HCT116 (cell line): ENCODE results near the gene BRSK1. TPM values are rescaled to one million over a fixed set of nuclear protein-coding genes. Genes with fewer than 3 reads are reported as not detected.

Experiments used
- ATAC-seq: fragments of 200-7000 bp; cut with Tn5 transposase; 2 replicates; pipeline ENCODE4 v1.9.1; 2020; ENCODE audit warnings: mild to moderate bottlenecking, moderate library complexity
- BruUV-seq: library from RNA; stranded (reverse); fragments of 400-500 nt; replicated peaks from 2 replicates; lab custom pipeline; 2021; lab: Mats Ljungman, UMichigan
- CTCF ChIA-PET: fragments of 300-600 bp; sonication (Branson Sonifier 250); formaldehyde crosslinking; loops from one replicate; lab custom pipeline; 2021; ENCODE audit warnings: antibody characterized with exemption; lab: Charles Lee
- POLR2A ChIA-PET: fragments of 300-600, 350-600 bp; sonication (Branson Sonifier 250); formaldehyde crosslinking; loops from one replicate; lab custom pipeline; 2021; ENCODE audit warnings: antibody characterized with exemption; lab: Charles Lee
- RAD21 ChIA-PET, 2 experiments: fragments of 300-600 bp; sonication (Branson Sonifier 250); formaldehyde crosslinking; loops; one replicate each; lab custom pipeline; 2023; ENCODE audit warnings: low total read pairs in 2 of 2; ENCODE audit not compliant: uncharacterized antibody in 2 of 2, unreplicated experiment in 2 of 2, low non-redundant PET in 1 of 2; lab: Charles Lee
- DNase-seq: peaks from one replicate; pipeline ENCODE4 v3.0.0-alpha.2; 2010; ENCODE audit warnings: low read depth, low spot score
- H2AFZ ChIP-seq: fragments of 200-600 bp; shearing (Covaris generic), sonication (generic); 2 replicates; pipeline ENCODE4 v1.6.1; 2017; ENCODE audit warnings: low read depth, mixed run types, mixed read lengths, antibody characterized with exemption, low read length; ENCODE audit not compliant: poor library complexity, severe bottlenecking
- H3K27ac ChIP-seq: 2 replicates; pipeline ENCODE4 v1.5.1; 2012; ENCODE audit warnings: low read depth, low read length
- H3K27me3 ChIP-seq: fragments of 200-600 bp; sonication (generic); 2 replicates; pipeline ENCODE4 v1.6.1; 2016; ENCODE audit warnings: mixed run types, low read length, mixed read lengths; ENCODE audit not compliant: insufficient read depth
- H3K36me3 ChIP-seq, 2 experiments: fragments of 200-500 bp in 1 of 2; fragments of 200-600 bp in 1 of 2; sonication (Bioruptor generic) in 1 of 2; sonication (generic) in 1 of 2; 2 replicates each; pipeline versions ENCODE4 v1.5.1 to v1.6.1; 2014 to 2016; ENCODE audit warnings: low read length in 2 of 2, inconsistent platforms in 1 of 2, mixed read lengths in 1 of 2, mixed run types in 1 of 2; ENCODE audit not compliant: insufficient read depth in 2 of 2, control insufficient read depth in 1 of 2
- H3K4me1 ChIP-seq, 2 experiments: fragments of 200-600 bp in 1 of 2; sonication (generic) in 1 of 2; 2 replicates each; pipeline versions ENCODE4 v1.5.1 to v1.6.1; 2012 to 2017; ENCODE audit warnings: low read length in 2 of 2, inconsistent platforms in 1 of 2, mild to moderate bottlenecking in 1 of 2, mixed read lengths in 1 of 2, mixed run types in 1 of 2, moderate library complexity in 1 of 2; ENCODE audit not compliant: insufficient read depth in 2 of 2, control insufficient read depth in 1 of 2
- H3K4me2 ChIP-seq: fragments of 200-600 bp; sonication (generic); 2 replicates; pipeline ENCODE4 v1.6.1; 2017; ENCODE audit warnings: mixed run types, low read length, mixed read lengths
- H3K4me3 ChIP-seq, 2 experiments: fragments of 200-600 bp in 1 of 2; sonication (generic) in 1 of 2; replicated peaks in 1 of 2; 2 replicates each; pipeline ENCODE4 v1.5.1; 2011 to 2016; ENCODE audit warnings: low read length in 2 of 2, control low read depth in 1 of 2, low read depth in 1 of 2, mild to moderate bottlenecking in 1 of 2, mixed read lengths in 1 of 2, mixed run types in 1 of 2
- H3K79me2 ChIP-seq: fragments of 200-600 bp; sonication (generic); 2 replicates; pipeline ENCODE4 v1.6.1; 2017; ENCODE audit warnings: mild to moderate bottlenecking, mixed run types, low read length, moderate library complexity, mixed read lengths; ENCODE audit not compliant: insufficient read depth
- H3K9ac ChIP-seq: fragments of 200-600 bp; sonication (generic); 2 replicates; pipeline ENCODE4 v1.6.1; 2016; ENCODE audit warnings: low read length, mixed read lengths
- H3K9me2 ChIP-seq: fragments of 200-600 bp; sonication (generic), shearing (Covaris generic); 2 replicates; pipeline ENCODE4 v1.6.1; 2017; ENCODE audit warnings: mixed run types, mild to moderate bottlenecking, moderate library complexity; ENCODE audit not compliant: insufficient read depth
- H3K9me3 ChIP-seq, 2 experiments: fragments of 200-500 bp in 1 of 2; fragments of 200-600 bp in 1 of 2; sonication (Bioruptor generic) in 1 of 2; sonication (generic) in 1 of 2; 2 replicates each; pipeline ENCODE4 v1.6.1; 2014 to 2017; ENCODE audit warnings: low read length in 2 of 2, mixed read lengths in 2 of 2, inconsistent platforms in 1 of 2, low read depth in 1 of 2, mild to moderate bottlenecking in 1 of 2, mixed run types in 1 of 2, moderate library complexity in 1 of 2; ENCODE audit not compliant: control insufficient read depth in 1 of 2, insufficient read depth in 1 of 2
- H4K20me1 ChIP-seq: fragments of 200-600 bp; sonication (generic), shearing (Covaris generic); 2 replicates; pipeline ENCODE4 v1.6.1; 2017; ENCODE audit warnings: mixed run types, mild to moderate bottlenecking, moderate library complexity; ENCODE audit not compliant: insufficient read depth
- CBX3 ChIP-seq: IDR thresholded peaks from 2 replicates; pipeline ENCODE4 v1.6.1; 2012; ENCODE audit warnings: low read depth
- CEBPB ChIP-seq: IDR thresholded peaks from 2 replicates; pipeline ENCODE4 v1.6.1; 2012; ENCODE audit warnings: low read depth
- EGR1 ChIP-seq: IDR thresholded peaks from 2 replicates; pipeline ENCODE4 v1.6.1; 2012; ENCODE audit warnings: low read depth
- EZH2phosphoT487 ChIP-seq: fragments of 200-600 bp; IDR thresholded peaks from 2 replicates; pipeline ENCODE4 v1.6.1; 2018; ENCODE audit warnings: antibody characterized with exemption, borderline replicate concordance
- JUND ChIP-seq: IDR thresholded peaks from 2 replicates; pipeline ENCODE4 v1.6.1; 2012
- POLR2A ChIP-seq: IDR thresholded peaks from 2 replicates; pipeline ENCODE4 v1.7.0; 2011; ENCODE audit warnings: borderline replicate concordance; ENCODE audit not compliant: insufficient read depth, insufficient read length; ENCODE audit errors: extremely low read depth
- RAD21 ChIP-seq: IDR thresholded peaks from 2 replicates; pipeline ENCODE4 v1.6.1; 2012; ENCODE audit warnings: low read depth, mild to moderate bottlenecking
- YY1 ChIP-seq: IDR thresholded peaks from 2 replicates; pipeline ENCODE4 v1.6.1; 2011; ENCODE audit warnings: low read length, low read depth, moderate library complexity, mild to moderate bottlenecking; ENCODE audit not compliant: insufficient replicate concordance; ENCODE audit errors: extremely low read depth
- ZFX ChIP-seq: fragments of 450-650 bp; IDR thresholded peaks from 2 replicates; pipeline ENCODE4 v1.6.1; 2017
- intact Hi-C: fragments of 100-400 bp; cut with micrococcal nuclease; formaldehyde crosslinking; loops from 2 replicates; pipeline ENCODE4 v1.10.0; 2022
- total RNA-seq: library from RNA; stranded (reverse); gene quantifications from one replicate; pipeline ENCODE4 v1.2.1, GENCODE V29; 2021; ENCODE audit not compliant: unreplicated experiment
- TF ChIP-seq, protein P1 (sequence below): IDR thresholded peaks from 2 replicates; pipeline ENCODE4 v1.6.1; 2011; ENCODE audit warnings: mild to moderate bottlenecking, low read length, moderate library complexity; ENCODE audit not compliant: insufficient replicate concordance; ENCODE audit errors: extremely low read depth
- TF ChIP-seq, protein P2 (sequence below), 3 experiments: fragments of 200-600 bp in 1 of 3; sonication (generic) in 1 of 3; IDR thresholded peaks in 2 of 3; conservative IDR thresholded peaks in 1 of 3; 2 replicates each; pipeline ENCODE4 v1.5.1; 2012 to 2017; ENCODE audit warnings: low read depth in 2 of 3, low read length in 2 of 3, antibody characterized with exemption in 1 of 3, borderline replicate concordance in 1 of 3, control low read depth in 1 of 3, mild to moderate bottlenecking in 1 of 3, mixed read lengths in 1 of 3, mixed run types in 1 of 3, moderate library complexity in 1 of 3; ENCODE audit not compliant: insufficient read depth in 1 of 3
- TF ChIP-seq, protein P3 (sequence below): IDR thresholded peaks from 2 replicates; pipeline ENCODE4 v1.6.1; 2012

BRSK1 gene
- total RNA-seq, 1 experiment from 2014 or later: 33.3 TPM

DNA sequence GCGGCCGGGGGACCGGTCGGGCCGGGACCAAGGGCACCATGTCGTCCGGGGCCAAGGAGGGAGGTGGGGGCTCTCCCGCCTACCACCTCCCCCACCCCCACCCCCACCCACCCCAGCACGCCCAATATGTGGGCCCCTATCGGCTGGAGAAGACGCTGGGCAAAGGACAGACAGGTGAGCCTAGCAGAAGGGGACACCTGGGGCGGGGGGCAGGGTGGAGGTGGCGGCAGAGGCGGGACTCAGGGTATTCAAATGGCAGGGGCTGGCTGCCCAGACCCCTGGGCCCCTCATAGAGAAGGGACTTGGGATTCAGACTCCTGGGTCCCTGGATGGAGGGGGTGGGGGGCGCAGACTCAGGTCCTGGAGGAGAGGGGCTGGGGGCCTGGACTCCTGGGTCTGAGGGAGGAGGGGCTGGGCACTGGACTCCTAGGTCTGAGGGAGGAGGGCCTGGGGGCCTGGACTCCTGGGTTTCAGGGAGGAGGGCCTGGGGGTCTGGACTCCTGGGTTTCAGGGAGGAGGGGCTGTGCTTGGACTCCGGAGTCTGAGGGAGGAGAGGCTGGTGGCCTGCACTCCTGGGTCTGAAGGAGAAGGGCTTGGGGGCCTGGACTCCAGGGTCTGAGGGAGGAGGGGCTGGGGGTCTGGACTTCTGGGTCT, 735 bp downstream of the BRSK1 start:
- H3K4me3 ChIP-seq: peak overlapping the region; percentile 46 to 60
- H3K79me2 ChIP-seq: peaks cover 11% of the 10 kb centered on the region; the same call in 1 of the 2 replicates
- no peak for TF ChIP-seq EGR1
- no peak for TF ChIP-seq YY1
- TF ChIP-seq RAD21: no peak
- TF ChIP-seq JUND: no peak
- TF ChIP-seq, all 23 proteins: peak for 0
- ChIA-PET POLR2A (no interaction called here), RAD21 (no interaction called here), CTCF (interaction anchor here (1.0 kb wide), 1 partner anchor 17 kb away, joined by 3 read pairs; no protein-coding TSS in a partner anchor)
- BruUV-seq: no TSS peak
- no peaks in the 10 kb centered on the region for H3K9me3 ChIP-seq
- H3K27me3 ChIP-seq: no peaks in the 10 kb centered on the region
- H4K20me1 ChIP-seq: no peaks in the 10 kb centered on the region
- H3K4me2 ChIP-seq: peak overlapping the region; percentile 81
- DNase-seq: no peak
- peak overlapping the region; percentile 67 for H3K9ac ChIP-seq
- H3K27ac ChIP-seq: peak overlapping the region; percentile 43; the same call in 1 of the 2 replicates
- no peaks in the 10 kb centered on the region for H3K36me3 ChIP-seq
- peaks cover 15 to 33% of the 10 kb centered on the region in 2 experiments; a peak in 3 of 4 replicates for H3K4me1 ChIP-seq
- no peak overlapping the region for H2AFZ ChIP-seq
- H3K9me2 ChIP-seq: no peaks in the 10 kb centered on the region
- no peak for ATAC-seq
- intact Hi-C loops: no loop called here

DNA sequence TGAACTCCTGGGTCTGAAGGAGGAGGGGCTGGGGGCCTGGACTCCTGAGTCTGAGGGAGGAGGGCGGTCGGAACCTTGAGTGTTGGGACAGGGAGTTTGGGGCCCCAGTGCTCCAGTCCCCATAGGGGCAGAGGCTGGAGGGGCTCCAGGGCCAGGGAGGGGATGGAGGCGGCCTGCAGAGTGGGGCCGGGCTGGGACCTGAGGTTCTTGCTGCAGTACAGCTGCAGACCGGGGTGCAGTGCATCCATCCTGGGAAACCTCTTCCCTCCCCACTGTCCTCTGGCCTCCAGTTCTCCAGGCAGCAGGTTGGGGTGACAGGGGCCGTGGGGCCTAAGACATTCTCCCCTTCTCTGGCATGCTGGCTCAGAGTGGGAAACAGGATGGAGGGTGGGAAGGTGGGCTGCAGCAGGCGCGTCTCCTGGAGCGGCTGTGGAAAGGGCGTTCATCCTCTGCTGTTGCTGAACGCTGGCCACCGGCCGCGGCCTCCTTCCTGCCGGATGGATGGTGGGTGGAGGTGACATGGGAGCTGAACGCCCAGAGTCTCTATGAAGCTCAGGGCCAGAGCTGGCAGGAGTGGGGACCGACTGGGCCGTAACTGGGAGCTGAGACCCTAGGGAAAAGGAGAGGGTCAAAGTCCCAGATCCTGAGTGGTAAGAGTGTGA, 1.6 kb downstream of the BRSK1 start:
- peaks cover 0 to 3% of the 10 kb centered on the region in 2 experiments; a peak in 1 of 4 replicates for H3K36me3 ChIP-seq
- H3K9me3 ChIP-seq: no peaks in the 10 kb centered on the region
- H3K4me2 ChIP-seq: peak overlapping the region; percentile 81
- H3K27me3 ChIP-seq: no peaks in the 10 kb centered on the region
- H3K9ac ChIP-seq: peak overlapping the region; percentile 67; the same call in 1 of the 2 replicates
- ChIA-PET POLR2A (no interaction called here), RAD21 (no interaction called here), CTCF (no interaction called here)
- TF ChIP-seq, protein P1, sequence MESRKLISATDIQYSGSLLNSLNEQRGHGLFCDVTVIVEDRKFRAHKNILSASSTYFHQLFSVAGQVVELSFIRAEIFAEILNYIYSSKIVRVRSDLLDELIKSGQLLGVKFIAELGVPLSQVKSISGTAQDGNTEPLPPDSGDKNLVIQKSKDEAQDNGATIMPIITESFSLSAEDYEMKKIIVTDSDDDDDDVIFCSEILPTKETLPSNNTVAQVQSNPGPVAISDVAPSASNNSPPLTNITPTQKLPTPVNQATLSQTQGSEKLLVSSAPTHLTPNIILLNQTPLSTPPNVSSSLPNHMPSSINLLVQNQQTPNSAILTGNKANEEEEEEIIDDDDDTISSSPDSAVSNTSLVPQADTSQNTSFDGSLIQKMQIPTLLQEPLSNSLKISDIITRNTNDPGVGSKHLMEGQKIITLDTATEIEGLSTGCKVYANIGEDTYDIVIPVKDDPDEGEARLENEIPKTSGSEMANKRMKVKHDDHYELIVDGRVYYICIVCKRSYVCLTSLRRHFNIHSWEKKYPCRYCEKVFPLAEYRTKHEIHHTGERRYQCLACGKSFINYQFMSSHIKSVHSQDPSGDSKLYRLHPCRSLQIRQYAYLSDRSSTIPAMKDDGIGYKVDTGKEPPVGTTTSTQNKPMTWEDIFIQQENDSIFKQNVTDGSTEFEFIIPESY: no peak
- TF ChIP-seq EZH2phosphoT487 (no peak), POLR2A (no peak), CEBPB (no peak), JUND (no peak), ZFX (no peak), CBX3 (no peak)
- TF ChIP-seq, protein P2, sequence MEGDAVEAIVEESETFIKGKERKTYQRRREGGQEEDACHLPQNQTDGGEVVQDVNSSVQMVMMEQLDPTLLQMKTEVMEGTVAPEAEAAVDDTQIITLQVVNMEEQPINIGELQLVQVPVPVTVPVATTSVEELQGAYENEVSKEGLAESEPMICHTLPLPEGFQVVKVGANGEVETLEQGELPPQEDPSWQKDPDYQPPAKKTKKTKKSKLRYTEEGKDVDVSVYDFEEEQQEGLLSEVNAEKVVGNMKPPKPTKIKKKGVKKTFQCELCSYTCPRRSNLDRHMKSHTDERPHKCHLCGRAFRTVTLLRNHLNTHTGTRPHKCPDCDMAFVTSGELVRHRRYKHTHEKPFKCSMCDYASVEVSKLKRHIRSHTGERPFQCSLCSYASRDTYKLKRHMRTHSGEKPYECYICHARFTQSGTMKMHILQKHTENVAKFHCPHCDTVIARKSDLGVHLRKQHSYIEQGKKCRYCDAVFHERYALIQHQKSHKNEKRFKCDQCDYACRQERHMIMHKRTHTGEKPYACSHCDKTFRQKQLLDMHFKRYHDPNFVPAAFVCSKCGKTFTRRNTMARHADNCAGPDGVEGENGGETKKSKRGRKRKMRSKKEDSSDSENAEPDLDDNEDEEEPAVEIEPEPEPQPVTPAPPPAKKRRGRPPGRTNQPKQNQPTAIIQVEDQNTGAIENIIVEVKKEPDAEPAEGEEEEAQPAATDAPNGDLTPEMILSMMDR (IDR thresholded peaks at IDR 0.05 in 2 of 3, conservative IDR thresholded peaks at IDR 0.05 in 1 of 3; ENCODE audit: borderline replicate concordance in 1 of 3, insufficient read depth in 1 of 3, low read depth in 2 of 3, low read length in 2 of 3): no peak
- TF ChIP-seq, protein P3, sequence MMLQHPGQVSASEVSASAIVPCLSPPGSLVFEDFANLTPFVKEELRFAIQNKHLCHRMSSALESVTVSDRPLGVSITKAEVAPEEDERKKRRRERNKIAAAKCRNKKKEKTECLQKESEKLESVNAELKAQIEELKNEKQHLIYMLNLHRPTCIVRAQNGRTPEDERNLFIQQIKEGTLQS: no peak
- no TSS peak for BruUV-seq
- H3K9me2 ChIP-seq: no peaks in the 10 kb centered on the region
- peaks cover 15 to 32% of the 10 kb centered on the region in 2 experiments; a peak in 3 of 4 replicates for H3K4me1 ChIP-seq
- ATAC-seq (no peak), DNase-seq (no peak)
- H2AFZ ChIP-seq: no peak overlapping the region
- H4K20me1 ChIP-seq: no peaks in the 10 kb centered on the region
- intact Hi-C loops: no loop called here
- peak overlapping the region; percentile 46 to 60; a peak in 3 of 4 replicates for H3K4me3 ChIP-seq
- H3K79me2 ChIP-seq: peaks cover 7% of the 10 kb centered on the region; the same call in 1 of the 2 replicates
- H3K27ac ChIP-seq: peak overlapping the region; percentile 43; the same call in 1 of the 2 replicates
